Muscle layer of duodenum (tissue), 2 donors: Measurements from ENCODE around the gene FAM124A.

Source experiments
- H3K27ac ChIP-seq: one replicate; pipeline ENCODE4 v1.7.0; 2013; ENCODE audit warnings: mild to moderate bottlenecking, low read length
- H3K27me3 ChIP-seq: one replicate; pipeline ENCODE4 v1.7.0; 2013; ENCODE audit warnings: low read depth, mild to moderate bottlenecking, control low read depth, low read length
- H3K36me3 ChIP-seq, 2 donors: one replicate each; pipeline ENCODE4 v1.7.0; 2013; ENCODE audit warnings: low read length in 2 of 2, control low read depth in 1 of 2, mild to moderate bottlenecking in 1 of 2; ENCODE audit not compliant: insufficient read depth in 2 of 2, control insufficient read depth in 1 of 2
- H3K4me1 ChIP-seq, 2 donors: one replicate each; pipeline ENCODE4 v1.7.0; 2013; ENCODE audit warnings: low read length in 2 of 2, mild to moderate bottlenecking in 2 of 2, control low read depth in 1 of 2, moderate library complexity in 1 of 2; ENCODE audit not compliant: insufficient read depth in 2 of 2, control insufficient read depth in 1 of 2
- H3K4me3 ChIP-seq, 2 donors: one replicate each; pipeline ENCODE4 v1.7.0; 2013; ENCODE audit warnings: low read length in 2 of 2, low read depth in 1 of 2, mild to moderate bottlenecking in 1 of 2
- H3K9me3 ChIP-seq, 2 donors: one replicate each; pipeline ENCODE4 v1.7.0; 2013; ENCODE audit warnings: low read length in 2 of 2, control low read depth in 1 of 2, mild to moderate bottlenecking in 1 of 2; ENCODE audit not compliant: control insufficient read depth in 1 of 2
- donor health status: healthy.

Gene FAM124A

GRCh38 chr13:51222037-51222685 lies at the start of gene FAM124A:
Gene FAM124A, plus strand, starts transcription at chr13:51222398. Its CDS starts 104 bp downstream, at chr13:51222502.
- peaks cover under 1 to 19% of the 10 kb centered on the region in 2 donors for H3K4me1 ChIP-seq
- H3K4me3 ChIP-seq, result peak within 1 kb of the TSS; percentile 77 to 95
- no peaks in the 10 kb centered on the region for H3K36me3 ChIP-seq
- peak within 1 kb of the TSS; percentile 34 for H3K27ac ChIP-seq
- peaks cover 8% of the 10 kb centered on the region for H3K27me3 ChIP-seq
- H3K9me3 ChIP-seq, result no peaks in the 10 kb centered on the region

DNA sequence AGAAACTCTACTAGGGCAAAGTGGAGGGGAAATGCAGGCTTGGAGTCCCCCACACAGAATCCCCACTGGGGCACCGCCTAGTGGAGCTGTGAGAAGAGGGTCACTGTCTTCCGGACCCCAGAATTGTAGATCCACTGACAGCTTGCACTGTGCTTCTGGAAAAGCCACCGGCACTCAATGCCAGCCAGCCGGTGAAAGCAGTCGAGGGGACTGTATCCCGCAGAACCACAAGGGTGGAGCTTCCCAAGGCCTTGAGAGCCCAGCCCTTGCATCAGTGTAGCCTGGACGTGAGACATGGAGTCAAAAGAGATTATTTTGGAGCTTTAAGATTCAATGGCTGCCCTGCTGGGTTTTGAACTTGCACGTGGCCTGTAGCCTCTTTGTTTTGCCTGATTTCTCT lies 47.2 kb upstream of the FAM124A start:
- H3K27me3 ChIP-seq, result no peaks in the 10 kb centered on the region
- H3K9me3 ChIP-seq, result no peaks in the 10 kb centered on the region
- H3K27ac ChIP-seq, result no peak overlapping the region
- H3K4me3 ChIP-seq, result no peak overlapping the region
- no peaks in the 10 kb centered on the region for H3K36me3 ChIP-seq
- no peaks in the 10 kb centered on the region for H3K4me1 ChIP-seq

- no peaks in the 10 kb centered on the region for H3K27me3 ChIP-seq
- H3K27ac ChIP-seq, result no peak overlapping the region
- no peak overlapping the region for H3K4me3 ChIP-seq
- H3K36me3 ChIP-seq, result no peaks in the 10 kb centered on the region
- H3K9me3 ChIP-seq, result no peaks in the 10 kb centered on the region
- no peaks in the 10 kb centered on the region for H3K4me1 ChIP-seq
These were observed 46.6 kb upstream of the FAM124A start for GRCh38 chr13:51175639-51176038.

DNA sequence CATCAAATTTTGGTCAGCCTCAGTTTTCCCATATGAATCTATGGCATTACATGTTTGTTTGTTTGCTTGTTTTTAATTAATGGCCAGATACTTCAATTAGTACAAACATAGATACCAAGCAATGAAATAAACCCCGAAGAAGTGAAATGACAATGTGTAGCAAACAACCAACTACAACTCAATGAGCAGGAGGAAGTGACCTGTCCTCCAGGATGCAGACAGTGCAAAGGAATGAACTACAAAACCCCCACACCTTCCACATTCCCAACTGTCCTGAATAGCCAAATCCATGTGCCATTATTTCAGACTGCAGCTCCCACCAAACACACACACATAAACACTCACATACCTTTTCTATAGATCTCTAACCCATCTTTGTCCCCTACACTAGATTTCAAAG lies 45.0 kb upstream of the FAM124A start:
- Histone ChIP-seq H3K27ac (no peak overlapping the region), H3K36me3 (no peaks in the 10 kb centered on the region), H3K4me3 (no peak overlapping the region), H3K27me3 (no peaks in the 10 kb centered on the region), H3K9me3 (no peaks in the 10 kb centered on the region), H3K4me1 (no peaks in the 10 kb centered on the region)

DNA sequence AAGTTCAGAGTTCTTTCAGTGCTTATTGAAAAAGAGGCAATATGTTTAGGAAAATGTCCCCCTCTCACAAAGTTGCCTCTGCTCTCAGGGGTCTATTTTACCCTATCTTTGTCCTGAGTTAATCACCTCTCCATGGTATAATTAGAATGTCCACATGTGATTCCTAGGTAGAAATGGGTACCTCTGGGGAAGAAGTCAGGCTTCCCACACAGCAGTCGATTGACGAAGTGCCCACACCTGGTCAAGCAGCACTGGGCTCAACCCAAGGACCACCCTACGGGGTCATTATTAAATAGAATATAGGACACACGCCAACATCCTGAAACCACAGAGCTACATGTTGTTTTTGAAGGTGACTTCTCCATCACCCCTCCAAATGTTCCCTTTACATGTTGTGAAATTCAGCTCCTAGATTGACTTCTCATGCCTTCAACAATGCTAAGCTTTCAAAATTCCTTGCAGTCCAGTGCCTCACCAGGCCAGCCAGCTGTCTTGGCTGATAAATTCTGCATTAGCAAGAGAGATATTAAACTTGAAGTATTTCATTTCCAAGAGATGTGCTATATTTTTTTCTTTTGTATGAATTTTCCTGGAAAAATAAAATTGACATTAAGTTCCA lies 43.6 kb upstream of the FAM124A start:
- no peaks in the 10 kb centered on the region for H3K27me3 ChIP-seq
- H3K27ac ChIP-seq, result no peak overlapping the region
- no peaks in the 10 kb centered on the region for H3K4me1 ChIP-seq

DNA sequence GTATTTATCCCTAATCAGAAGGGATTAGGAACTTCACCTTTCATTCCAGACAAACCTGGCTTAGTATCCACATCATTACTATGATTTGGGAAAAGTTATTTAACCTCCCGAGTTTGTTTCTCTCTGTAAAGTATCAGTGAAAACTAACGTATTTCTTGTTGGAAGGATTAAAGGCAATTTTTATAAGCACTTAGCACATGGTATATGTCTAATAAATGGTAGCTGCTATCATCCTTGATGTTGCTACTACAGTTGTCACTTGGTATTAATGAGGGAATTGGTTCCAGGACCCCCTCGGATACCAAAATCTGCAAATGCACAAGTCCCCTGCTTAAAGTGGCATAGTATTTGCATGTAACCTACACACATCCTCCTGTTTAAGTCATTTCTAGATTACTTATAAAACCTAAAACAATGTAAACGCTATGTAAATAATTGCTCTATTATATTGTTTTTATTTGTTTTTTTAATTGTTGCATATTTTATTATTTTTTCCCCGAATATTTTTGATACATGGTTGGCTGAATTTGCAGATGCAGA lies 42.7 kb upstream of the FAM124A start:
- H3K4me1 ChIP-seq, result no peaks in the 10 kb centered on the region
- no peaks in the 10 kb centered on the region for H3K27me3 ChIP-seq
- no peaks in the 10 kb centered on the region for H3K36me3 ChIP-seq
- no peaks in the 10 kb centered on the region for H3K9me3 ChIP-seq
- H3K4me3 ChIP-seq, result no peak overlapping the region
- no peak overlapping the region for H3K27ac ChIP-seq

More for the DNA sequence above, 43.6 kb upstream of the FAM124A start:
- Histone ChIP-seq H3K4me3 (no peak overlapping the region), H3K36me3 (no peaks in the 10 kb centered on the region), H3K9me3 (no peaks in the 10 kb centered on the region)

GRCh38 chr13:51180853-51181511 lies 41.2 kb upstream of the FAM124A start:
- H3K27ac ChIP-seq, result no peak overlapping the region
- no peak overlapping the region for H3K4me3 ChIP-seq
- H3K4me1 ChIP-seq, result no peaks in the 10 kb centered on the region
- no peaks in the 10 kb centered on the region for H3K36me3 ChIP-seq
- H3K9me3 ChIP-seq, result no peaks in the 10 kb centered on the region
- no peaks in the 10 kb centered on the region for H3K27me3 ChIP-seq

DNA sequence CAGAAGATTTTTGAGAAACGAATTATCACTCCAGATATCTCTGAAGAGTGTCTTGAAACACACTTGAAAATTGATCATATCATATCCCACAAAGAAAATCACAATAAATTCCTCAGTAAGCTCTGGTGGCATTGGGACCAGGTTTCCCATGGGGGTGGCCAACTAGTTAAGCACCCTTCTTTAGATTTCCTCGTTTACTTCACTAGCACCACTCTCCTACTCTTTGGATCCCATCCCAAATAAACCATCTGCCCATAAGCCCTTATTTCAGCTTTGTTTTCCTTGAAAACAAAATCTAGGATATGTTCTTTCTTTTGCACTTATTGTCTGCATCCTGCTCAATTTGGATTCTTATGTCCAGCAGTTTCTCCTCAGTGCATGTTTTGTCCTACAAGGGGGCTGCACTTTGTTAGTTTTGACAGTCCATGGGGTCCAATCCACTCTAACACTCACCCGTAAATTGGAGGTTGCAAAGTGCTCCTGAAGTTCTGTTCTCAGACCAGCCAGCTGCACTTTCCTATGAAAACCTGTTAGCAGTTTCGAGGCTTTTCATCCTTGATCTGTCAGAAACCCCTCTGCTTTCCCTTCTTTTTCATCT lies 40.3 kb upstream of the FAM124A start:
- no peaks in the 10 kb centered on the region for H3K36me3 ChIP-seq
- H3K4me1 ChIP-seq, result no peaks in the 10 kb centered on the region
- no peaks in the 10 kb centered on the region for H3K27me3 ChIP-seq
- H3K9me3 ChIP-seq, result no peaks in the 10 kb centered on the region
- no peak overlapping the region for H3K4me3 ChIP-seq
- H3K27ac ChIP-seq, result no peak overlapping the region

DNA sequence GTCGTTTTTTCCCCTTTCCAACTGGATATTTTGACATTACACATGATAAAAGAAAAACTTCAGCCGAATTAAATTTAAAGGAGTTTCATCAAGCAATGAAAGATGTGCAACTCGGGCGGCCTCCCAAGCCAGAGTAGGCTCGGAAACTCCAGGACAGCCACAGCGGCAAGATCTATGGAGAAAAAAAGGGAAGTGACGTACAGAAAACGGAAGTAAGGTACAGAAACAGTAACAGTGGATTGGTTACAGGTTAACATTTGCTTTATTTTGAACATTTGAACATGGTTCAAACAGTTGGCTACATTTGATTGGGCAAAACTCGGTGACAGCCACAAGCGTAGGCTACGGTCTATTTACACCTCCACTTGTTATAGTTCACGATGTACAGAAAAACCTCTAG lies 30.5 kb upstream of the FAM124A start:
- H3K4me3 ChIP-seq, result no peak overlapping the region
- no peaks in the 10 kb centered on the region for H3K4me1 ChIP-seq
- H3K9me3 ChIP-seq, result no peaks in the 10 kb centered on the region
- no peak overlapping the region for H3K27ac ChIP-seq
- H3K36me3 ChIP-seq, result no peaks in the 10 kb centered on the region
- no peaks in the 10 kb centered on the region for H3K27me3 ChIP-seq

GRCh38 chr13:51192348-51192747 lies 29.9 kb upstream of the FAM124A start:
- Histone ChIP-seq H3K4me3 (no peak overlapping the region), H3K9me3 (no peaks in the 10 kb centered on the region), H3K36me3 (no peaks in the 10 kb centered on the region), H3K27ac (no peak overlapping the region), H3K27me3 (no peaks in the 10 kb centered on the region), H3K4me1 (no peaks in the 10 kb centered on the region)

GRCh38 chr13:51193387-51193786 lies 28.8 kb upstream of the FAM124A start:
- Histone ChIP-seq H3K4me3 (no peak overlapping the region), H3K27ac (no peak overlapping the region), H3K9me3 (peaks cover 0 to 2% of the 10 kb centered on the region in 2 donors), H3K27me3 (no peaks in the 10 kb centered on the region), H3K36me3 (no peaks in the 10 kb centered on the region), H3K4me1 (no peaks in the 10 kb centered on the region)
